Effector CD4-positive, alpha-beta T cell (primary cell): ENCODE results near the gene TGM3. TPM values are rescaled to one million over a fixed set of nuclear protein-coding genes. Genes with fewer than 3 reads are reported as not detected.
"Not testable (repeated sequence)": the region's sequence is repeated elsewhere in the genome, so short reads cannot be mapped to it uniquely, and the experiment has no call there.

Experiments
- DNase-seq: peaks from one replicate; pipeline ENCODE4 v3.0.0-alpha.2; 2020
- total RNA-seq: gene quantifications from one replicate; lab custom pipeline; 2026; lab: John Stamatoyannopoulos, UW

Gene TGM3
- total RNA-seq: not detected

GRCh38 chr20:2295886-2296515 is at the start of gene TGM3:
Gene TGM3 (plus strand): TSS chr20:2296001. CDS start chr20:2296064, 63 bp downstream.
- no peak for DNase-seq

GRCh38 chr20:2246069-2246491 is 49.7 kb upstream of the TGM3 start:
- no peak for DNase-seq

- DNase-seq: no peak
Observed at GRCh38 chr20:2248837-2249236, 47.0 kb upstream of the TGM3 start.

GRCh38 chr20:2249935-2250334 is 45.9 kb upstream of the TGM3 start:
- DNase-seq: no peak

GRCh38 chr20:2252419-2252997 is 43.3 kb upstream of the TGM3 start:
- no peak for DNase-seq

GRCh38 chr20:2253256-2253655 is 42.5 kb upstream of the TGM3 start:
- DNase-seq: no peak

GRCh38 chr20:2254333-2254732 is 41.5 kb upstream of the TGM3 start:
- no peak for DNase-seq

GRCh38 chr20:2255926-2256531 is 39.8 kb upstream of the TGM3 start:
- DNase-seq: no peak

- DNase-seq: no peak
Observed at GRCh38 chr20:2259731-2260130, 36.1 kb upstream of the TGM3 start.

GRCh38 chr20:2260250-2260649 is 35.6 kb upstream of the TGM3 start:
- no peak for DNase-seq

- DNase-seq: no peak
Observed at GRCh38 chr20:2261046-2261485, 34.7 kb upstream of the TGM3 start.

- DNase-seq: no peak
Observed at GRCh38 chr20:2261629-2262028, 34.2 kb upstream of the TGM3 start.

GRCh38 chr20:2264118-2264517 is 31.7 kb upstream of the TGM3 start:
- DNase-seq: no peak

GRCh38 chr20:2264621-2265374 is 31.0 kb upstream of the TGM3 start:
- not testable (repeated sequence) for DNase-seq

- no peak for DNase-seq
Observed at GRCh38 chr20:2273634-2274302, 22.0 kb upstream of the TGM3 start.

GRCh38 chr20:2276015-2276414 is 19.8 kb upstream of the TGM3 start:
- no peak for DNase-seq

GRCh38 chr20:2279253-2279779 is 16.5 kb upstream of the TGM3 start:
- no peak for DNase-seq

GRCh38 chr20:2280082-2280481 is 15.7 kb upstream of the TGM3 start:
- DNase-seq: no peak

- no peak for DNase-seq
Observed at GRCh38 chr20:2281563-2281962, 14.2 kb upstream of the TGM3 start.

GRCh38 chr20:2282181-2282580 is 13.6 kb upstream of the TGM3 start:
- DNase-seq: no peak

- DNase-seq: no peak
Observed at GRCh38 chr20:2283706-2284423, 11.9 kb upstream of the TGM3 start.

- DNase-seq: no peak
Observed at GRCh38 chr20:2285193-2285592, 10.6 kb upstream of the TGM3 start.
